T-helper 1 cell treated with Interleukin-12 subunit alpha and Interleukin-12 subunit beta and Interleukin-4 antibody, amounts not matched to agents 30 ng/mL and 1 ng/mL, for 36 hours (primary cell): ENCODE data around the gene PTGES3L. TPM values are rescaled to one million over a fixed set of nuclear protein-coding genes. Genes with fewer than 3 reads are reported as not detected.

Experiments used
- intact Hi-C: fragments of 100-400 bp; cut with micrococcal nuclease; formaldehyde crosslinking; loops from one replicate; pipeline ENCODE4 v1.15.1; 2024
- total RNA-seq: library from RNA; stranded (reverse); gene quantifications from 2 replicates; pipeline ENCODE4 v1.2.3, GENCODE V29; 2022

Gene PTGES3L
- 0.63 and 0.81 TPM in 2 replicates for total RNA-seq

DNA sequence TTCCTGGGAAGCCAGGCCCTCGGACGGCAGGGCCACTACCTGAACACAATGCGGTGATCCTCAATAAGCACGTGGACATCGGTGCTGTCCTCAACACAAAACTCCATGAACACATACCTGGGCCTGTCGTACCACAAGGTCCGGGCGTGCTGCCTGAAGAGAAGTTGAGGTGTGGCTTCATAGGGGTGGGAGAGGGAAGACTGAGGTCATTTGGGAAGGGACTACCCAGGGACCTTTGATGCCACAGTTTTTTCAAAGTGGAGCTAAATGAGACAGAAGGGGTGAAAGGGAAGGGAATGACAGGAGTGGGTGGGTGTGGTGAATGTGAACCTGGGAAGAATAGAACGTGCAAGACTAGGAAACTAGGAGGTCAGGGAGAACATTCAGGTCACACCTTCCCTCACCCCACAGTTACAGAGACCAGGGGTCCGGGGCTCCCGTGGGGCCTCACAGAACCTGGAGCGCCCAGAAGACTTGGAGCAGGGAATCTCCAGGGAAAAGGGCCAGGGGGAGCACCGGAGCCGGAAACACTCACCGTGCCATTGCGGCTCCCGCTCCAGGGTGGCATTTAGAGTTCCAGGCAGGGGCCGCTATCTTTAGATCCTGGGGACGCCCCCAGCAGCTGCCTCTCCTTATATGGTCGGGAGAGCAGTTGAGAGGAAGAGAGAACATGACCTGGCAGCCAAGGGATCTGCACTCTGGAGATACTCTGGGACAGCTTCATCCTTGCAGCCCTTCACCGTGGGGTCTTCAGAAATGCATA lies at the start of gene PTGES3L:
PTGES3L (minus strand) TSS at position 570 of the 763 bp plus-strand sequence; CDS start at position 543, 27 bp downstream.
- intact Hi-C loops, result loop anchor here (1.0 to 5.0 kb wide), 5 partner anchors 15 to 191 kb away; partner anchors contain the start of genes AARSD1, BECN1, BRCA1 and IFI35

DNA sequence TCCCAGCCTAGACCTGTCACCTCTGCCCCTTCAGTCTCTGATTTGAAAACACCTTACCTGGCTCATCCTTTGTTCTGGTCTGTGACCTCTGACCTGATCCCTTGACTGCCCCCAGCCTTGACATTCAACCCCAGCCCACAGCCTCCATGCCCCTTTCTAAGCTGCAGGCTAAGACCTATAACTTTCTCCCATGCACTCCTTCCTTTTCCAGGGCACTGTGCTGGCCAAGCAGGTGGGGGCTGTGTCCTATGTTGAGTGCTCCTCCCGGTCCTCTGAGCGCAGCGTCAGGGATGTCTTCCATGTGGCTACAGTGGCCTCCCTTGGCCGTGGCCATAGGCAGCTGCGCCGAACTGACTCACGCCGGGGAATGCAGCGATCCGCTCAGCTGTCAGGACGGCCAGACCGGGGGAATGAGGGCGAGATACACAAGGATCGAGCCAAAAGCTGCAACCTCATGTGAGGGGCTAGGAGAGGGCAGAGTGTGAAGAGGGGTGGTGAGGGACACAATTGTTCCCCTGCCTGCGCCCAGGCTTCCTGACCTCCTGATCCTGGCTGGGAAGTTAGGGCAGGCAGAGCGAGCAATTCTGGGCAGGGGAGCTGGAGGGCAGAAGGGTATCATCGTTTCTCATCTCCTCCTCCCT lies 48.5 kb upstream of the PTGES3L start:
- intact Hi-C loops, result no loop called here

DNA sequence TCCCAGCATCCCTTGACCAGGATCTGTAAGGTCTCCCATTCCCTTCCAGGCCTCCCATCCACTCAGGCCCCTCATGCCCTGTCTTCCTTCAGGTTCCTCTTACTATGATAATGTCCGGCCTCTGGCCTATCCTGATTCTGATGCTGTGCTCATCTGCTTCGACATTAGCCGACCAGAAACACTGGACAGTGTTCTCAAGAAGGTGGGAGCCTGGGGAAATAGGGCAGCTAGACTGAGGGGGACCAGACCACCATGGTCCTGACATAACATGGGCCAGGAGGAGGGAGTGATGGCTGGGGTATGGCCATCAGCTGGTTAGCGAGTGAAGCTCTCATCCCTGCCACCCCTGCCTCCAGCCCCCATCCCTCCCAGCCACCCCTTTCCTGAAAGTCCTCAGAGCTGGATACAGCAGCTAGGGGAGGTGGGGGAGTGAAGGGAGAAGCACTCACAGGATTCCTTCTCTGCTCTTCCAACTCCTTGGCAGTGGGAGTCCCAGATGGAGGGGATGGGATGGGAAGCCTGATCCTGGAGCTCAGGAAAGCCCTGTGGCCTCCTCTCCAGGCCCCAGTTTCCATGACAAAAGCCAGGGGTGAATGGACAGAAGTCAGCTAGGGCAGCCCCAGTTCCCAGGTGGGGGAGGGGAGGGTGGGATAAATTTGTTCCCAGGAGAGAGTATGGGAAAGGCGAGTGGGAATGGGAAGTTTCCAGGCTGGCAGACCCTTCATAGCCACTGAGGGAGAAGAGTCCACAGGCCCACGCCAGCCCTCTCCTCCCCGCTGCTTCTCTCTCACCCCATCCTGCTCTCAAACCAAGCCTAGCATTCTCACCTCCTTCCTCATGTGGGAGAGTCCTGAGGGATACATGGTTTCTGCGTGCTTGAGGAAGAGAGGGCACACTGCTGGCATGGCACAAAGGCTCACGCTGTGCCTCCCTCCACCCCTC lies 47.5 kb upstream of the PTGES3L start:
- intact Hi-C loops, result no loop called here

- intact Hi-C loops, result no loop called here
Observed at GRCh38 chr17:43026595-43026994, 46.7 kb upstream of the PTGES3L start.

- intact Hi-C loops, result no loop called here
Observed at GRCh38 chr17:43025766-43026537, 46.1 kb upstream of the PTGES3L start.

- intact Hi-C loops, result no loop called here
Observed at GRCh38 chr17:43025290-43025657, 45.4 kb upstream of the PTGES3L start.

DNA sequence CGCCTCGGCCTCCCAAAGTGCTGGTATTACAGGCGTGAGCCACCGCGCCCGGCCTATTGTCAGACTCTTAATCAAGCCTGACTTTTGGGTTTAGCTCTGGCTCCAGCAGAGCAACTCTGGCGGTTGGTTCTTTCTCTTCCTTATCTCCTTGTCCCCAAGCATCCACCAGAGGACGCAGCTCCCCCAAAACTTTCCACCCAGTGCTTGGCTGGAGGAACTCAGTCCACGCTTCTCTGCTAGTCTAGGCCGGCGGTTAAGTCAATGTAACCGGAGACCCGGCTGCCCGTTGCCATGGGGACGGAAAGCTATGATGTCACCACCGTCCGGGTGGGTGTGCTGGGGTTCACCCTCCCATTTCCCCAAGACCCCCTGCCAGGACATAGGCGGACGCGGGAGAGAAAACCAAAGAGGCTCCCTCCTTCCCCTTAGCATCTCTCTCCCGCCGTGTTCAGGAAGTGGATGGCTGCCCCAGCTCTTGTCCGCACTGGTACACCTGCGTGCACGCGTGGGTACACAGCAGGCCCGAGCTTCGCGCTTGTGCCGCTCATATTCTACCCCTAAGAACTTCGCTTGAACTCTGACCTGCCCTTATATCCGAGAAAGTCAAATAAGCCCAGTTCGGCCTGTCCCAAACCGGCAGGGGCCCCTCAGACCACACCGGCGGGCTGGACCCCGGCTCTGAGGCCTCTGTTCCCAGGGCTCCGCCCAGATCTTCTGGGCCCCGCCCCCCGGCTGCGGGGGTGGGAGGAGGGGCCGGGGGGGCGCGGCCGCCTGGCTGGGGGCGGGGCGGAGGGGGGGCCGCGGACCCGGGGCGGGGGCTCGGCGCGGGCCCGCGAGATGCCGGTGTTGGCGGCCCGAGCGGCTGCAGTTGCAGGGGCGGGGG lies 44.8 kb upstream of the PTGES3L start, which contains the start of gene RND2:
RND2 (plus strand) TSS at position 825 of the 883 bp plus-strand sequence. CDS start 117 bp downstream, outside the sequence.
- intact Hi-C loops, result no loop called here

DNA sequence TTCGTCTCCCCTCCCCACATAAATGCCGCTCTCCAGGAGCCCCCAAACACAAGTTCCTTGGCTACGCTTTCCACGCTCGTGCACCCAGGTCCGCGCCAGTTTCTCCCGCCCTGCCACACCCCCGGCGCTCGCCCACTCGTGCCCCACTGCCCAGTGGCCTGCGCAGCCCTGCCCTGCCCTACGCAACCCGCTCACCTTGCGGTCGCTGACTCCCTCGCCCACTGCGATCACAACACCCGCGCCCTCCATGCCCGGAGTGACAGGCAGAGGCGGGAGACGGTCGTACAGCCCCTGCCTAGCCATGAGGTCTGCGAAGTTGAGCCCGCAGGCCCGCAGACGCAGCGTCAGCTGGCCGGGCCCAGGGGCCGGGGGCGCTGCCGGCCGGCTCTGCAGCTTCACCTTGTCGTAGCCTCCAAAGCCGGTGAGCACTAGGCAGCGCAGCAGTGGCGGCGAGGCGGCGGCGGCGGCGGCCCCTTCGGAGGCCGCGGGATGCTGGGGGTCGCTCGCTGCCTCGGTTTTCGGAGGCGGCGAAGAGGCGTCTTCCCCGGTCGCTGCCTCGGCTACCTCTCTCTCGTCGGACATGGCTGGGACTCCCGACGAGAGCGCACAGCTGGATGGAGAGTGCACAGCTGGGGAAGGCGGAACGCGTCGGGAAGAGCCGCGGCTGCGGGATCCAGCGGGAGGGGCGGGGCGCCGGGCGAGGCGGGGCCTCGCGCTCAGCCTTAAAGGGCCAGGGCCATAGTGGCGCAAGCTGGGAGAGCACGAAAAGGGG lies 42.0 kb upstream of the PTGES3L start, which contains the start of gene VAT1:
VAT1 (minus strand) TSS at position 645 of the 772 bp plus-strand sequence; CDS start at position 582, 63 bp downstream.
- intact Hi-C loops, result no loop called here

- intact Hi-C loops, result loop anchor here (1.0 kb wide), 1 partner anchor 15 kb away; the partner anchor contains the start of gene IFI35
Observed at GRCh38 chr17:43020789-43021740, 41.2 kb upstream of the PTGES3L start.

DNA sequence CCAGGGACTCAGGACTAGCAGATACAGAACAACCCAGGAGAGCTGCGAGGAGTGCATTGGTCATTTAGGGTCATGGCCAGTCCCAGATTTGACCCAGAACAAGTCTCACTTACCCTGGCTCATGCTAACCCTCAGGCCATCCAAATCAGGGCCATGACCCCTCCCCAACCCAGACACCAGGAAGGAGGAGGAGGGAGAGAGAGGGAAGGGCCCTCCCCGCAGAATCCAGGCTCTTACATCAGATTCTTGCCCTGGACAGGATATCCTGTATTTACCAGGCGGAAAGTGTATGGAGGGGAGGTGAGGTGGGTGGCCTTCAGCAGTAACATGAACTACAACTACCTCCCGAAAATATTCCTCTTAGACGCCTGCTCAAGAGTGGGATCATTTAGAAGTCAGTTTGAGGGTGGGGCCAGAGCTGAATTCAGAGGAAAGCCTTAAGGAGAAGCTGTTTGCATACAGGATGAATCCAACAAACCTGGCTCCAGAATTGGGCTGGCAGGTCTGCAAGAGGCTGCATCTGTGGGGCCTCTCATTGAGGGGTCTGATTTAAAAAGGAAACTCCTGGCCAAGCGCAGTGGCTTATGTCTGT lies 40.2 kb upstream of the PTGES3L start:
- intact Hi-C loops, result loop anchor here (1.0 kb wide), 1 partner anchor 14 kb away; the partner anchor contains the start of gene IFI35

GRCh38 chr17:43019418-43019817 lies 39.5 kb upstream of the PTGES3L start:
- intact Hi-C loops, result no loop called here

GRCh38 chr17:43018932-43019331 lies 39.1 kb upstream of the PTGES3L start:
- intact Hi-C loops, result no loop called here

- intact Hi-C loops, result no loop called here
Observed at GRCh38 chr17:43018008-43018853, 38.4 kb upstream of the PTGES3L start.

- intact Hi-C loops, result no loop called here
Observed at GRCh38 chr17:43016216-43016615, 36.3 kb upstream of the PTGES3L start.

GRCh38 chr17:43015579-43015978 lies 35.7 kb upstream of the PTGES3L start:
- intact Hi-C loops, result no loop called here
